Astrocyte of the cerebellum (primary cell): ENCODE data around the gene STARD10.

ENCODE experiments used
- DNase-seq: peaks from one replicate; pipeline ENCODE4 v3.0.0-alpha.2; 2011; ENCODE audit warnings: low read depth
- H3K4me3 ChIP-seq: 2 replicates; pipeline ENCODE4 v1.5.1; 2011; ENCODE audit warnings: mild to moderate bottlenecking, low read depth, low read length, moderate library complexity
- CTCF ChIP-seq: IDR thresholded peaks from 2 replicates; pipeline ENCODE4 v1.5.1; 2012; ENCODE audit warnings: low read length, low read depth, moderate library complexity, mild to moderate bottlenecking; ENCODE audit errors: missing control alignments
- in situ Hi-C: cut with HindIII; loops from 2 replicates; pipeline ENCODE4 v1.10.0; 2017; ENCODE audit warnings: low sequenced_read_pairs

STARD10 gene

GRCh38 chr11:72760539-72761405, 33.1 kb downstream of the STARD10 start:
- no peak for TF ChIP-seq CTCF
- in situ Hi-C loops = no loop called here
- H3K4me3 ChIP-seq = no peak overlapping the region
- no peak for DNase-seq

GRCh38 chr11:72759468-72759985, 34.3 kb downstream of the STARD10 start:
- in situ Hi-C loops = no loop called here
- TF ChIP-seq CTCF = no peak
- DNase-seq = no peak
- H3K4me3 ChIP-seq = no peak overlapping the region

GRCh38 chr11:72758690-72759389, 35.0 kb downstream of the STARD10 start:
- in situ Hi-C loops = no loop called here
- TF ChIP-seq CTCF = no peak
- peak; percentile 76 for DNase-seq
- H3K4me3 ChIP-seq = no peak overlapping the region

- H3K4me3 ChIP-seq = no peak overlapping the region
- peak; percentile 36 for DNase-seq
- in situ Hi-C loops = no loop called here
- TF ChIP-seq CTCF = no peak
Observed at GRCh38 chr11:72758304-72758689, 35.5 kb downstream of the STARD10 start.

- in situ Hi-C loops = no loop called here
- TF ChIP-seq CTCF = no peak
- H3K4me3 ChIP-seq = no peak overlapping the region
- no peak for DNase-seq
Observed at GRCh38 chr11:72755713-72756285, 38.0 kb downstream of the STARD10 start.

GRCh38 chr11:72754544-72755155, 39.2 kb downstream of the STARD10 start:
- no peak for DNase-seq
- TF ChIP-seq CTCF = no peak
- no peak overlapping the region for H3K4me3 ChIP-seq
- in situ Hi-C loops = loop anchor here (5.0 kb wide), 2 partner anchors 58 to 62 kb away; partner anchors contain the start of gene ATG16L2
